HEK293 (cell line): ENCODE measurements around the gene NOVA1.

Experiments
- ZNF423 ChIP-seq: fragments of 450-650 bp; formaldehyde crosslinking; IDR thresholded peaks from 2 replicates; pipeline ENCODE4 v1.5.1; 2016; ENCODE audit warnings: missing biosample characterization, missing genetic modification characterization
- TF ChIP-seq, protein P1 (sequence below): fragments of 450-650 bp; formaldehyde crosslinking; IDR thresholded peaks from 2 replicates; pipeline ENCODE4 v1.5.1; 2016; ENCODE audit warnings: missing biosample characterization, missing genetic modification characterization
- TF ChIP-seq, protein P2 (sequence below): fragments of 450-650 bp; formaldehyde crosslinking; IDR thresholded peaks from 2 replicates; pipeline ENCODE4 v1.5.1; 2016; ENCODE audit warnings: missing biosample characterization, missing genetic modification characterization

DNA sequence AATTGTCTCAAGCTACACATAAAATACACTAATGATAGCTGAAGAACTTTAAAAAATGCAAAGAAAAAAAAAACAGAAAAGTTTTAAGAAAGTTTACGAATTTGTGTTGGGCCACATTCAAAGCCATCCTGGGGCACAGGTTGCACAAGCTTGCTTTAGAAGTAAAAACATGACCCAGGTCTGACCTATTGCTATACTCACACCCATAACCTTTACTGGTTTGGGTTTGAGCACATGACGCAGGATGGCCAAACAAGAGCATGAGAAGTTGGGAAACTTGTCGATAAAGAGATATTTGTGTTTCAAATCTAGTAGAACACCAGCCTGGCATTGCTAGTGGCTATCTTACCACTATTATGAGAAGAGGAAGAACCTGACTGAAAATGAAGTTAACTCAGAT is 143.7 kb downstream of the NOVA1 start:
- TF ChIP-seq, protein P1, sequence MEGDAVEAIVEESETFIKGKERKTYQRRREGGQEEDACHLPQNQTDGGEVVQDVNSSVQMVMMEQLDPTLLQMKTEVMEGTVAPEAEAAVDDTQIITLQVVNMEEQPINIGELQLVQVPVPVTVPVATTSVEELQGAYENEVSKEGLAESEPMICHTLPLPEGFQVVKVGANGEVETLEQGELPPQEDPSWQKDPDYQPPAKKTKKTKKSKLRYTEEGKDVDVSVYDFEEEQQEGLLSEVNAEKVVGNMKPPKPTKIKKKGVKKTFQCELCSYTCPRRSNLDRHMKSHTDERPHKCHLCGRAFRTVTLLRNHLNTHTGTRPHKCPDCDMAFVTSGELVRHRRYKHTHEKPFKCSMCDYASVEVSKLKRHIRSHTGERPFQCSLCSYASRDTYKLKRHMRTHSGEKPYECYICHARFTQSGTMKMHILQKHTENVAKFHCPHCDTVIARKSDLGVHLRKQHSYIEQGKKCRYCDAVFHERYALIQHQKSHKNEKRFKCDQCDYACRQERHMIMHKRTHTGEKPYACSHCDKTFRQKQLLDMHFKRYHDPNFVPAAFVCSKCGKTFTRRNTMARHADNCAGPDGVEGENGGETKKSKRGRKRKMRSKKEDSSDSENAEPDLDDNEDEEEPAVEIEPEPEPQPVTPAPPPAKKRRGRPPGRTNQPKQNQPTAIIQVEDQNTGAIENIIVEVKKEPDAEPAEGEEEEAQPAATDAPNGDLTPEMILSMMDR (tag by site-specific recombination), result no peak
- TF ChIP-seq, protein P2, sequence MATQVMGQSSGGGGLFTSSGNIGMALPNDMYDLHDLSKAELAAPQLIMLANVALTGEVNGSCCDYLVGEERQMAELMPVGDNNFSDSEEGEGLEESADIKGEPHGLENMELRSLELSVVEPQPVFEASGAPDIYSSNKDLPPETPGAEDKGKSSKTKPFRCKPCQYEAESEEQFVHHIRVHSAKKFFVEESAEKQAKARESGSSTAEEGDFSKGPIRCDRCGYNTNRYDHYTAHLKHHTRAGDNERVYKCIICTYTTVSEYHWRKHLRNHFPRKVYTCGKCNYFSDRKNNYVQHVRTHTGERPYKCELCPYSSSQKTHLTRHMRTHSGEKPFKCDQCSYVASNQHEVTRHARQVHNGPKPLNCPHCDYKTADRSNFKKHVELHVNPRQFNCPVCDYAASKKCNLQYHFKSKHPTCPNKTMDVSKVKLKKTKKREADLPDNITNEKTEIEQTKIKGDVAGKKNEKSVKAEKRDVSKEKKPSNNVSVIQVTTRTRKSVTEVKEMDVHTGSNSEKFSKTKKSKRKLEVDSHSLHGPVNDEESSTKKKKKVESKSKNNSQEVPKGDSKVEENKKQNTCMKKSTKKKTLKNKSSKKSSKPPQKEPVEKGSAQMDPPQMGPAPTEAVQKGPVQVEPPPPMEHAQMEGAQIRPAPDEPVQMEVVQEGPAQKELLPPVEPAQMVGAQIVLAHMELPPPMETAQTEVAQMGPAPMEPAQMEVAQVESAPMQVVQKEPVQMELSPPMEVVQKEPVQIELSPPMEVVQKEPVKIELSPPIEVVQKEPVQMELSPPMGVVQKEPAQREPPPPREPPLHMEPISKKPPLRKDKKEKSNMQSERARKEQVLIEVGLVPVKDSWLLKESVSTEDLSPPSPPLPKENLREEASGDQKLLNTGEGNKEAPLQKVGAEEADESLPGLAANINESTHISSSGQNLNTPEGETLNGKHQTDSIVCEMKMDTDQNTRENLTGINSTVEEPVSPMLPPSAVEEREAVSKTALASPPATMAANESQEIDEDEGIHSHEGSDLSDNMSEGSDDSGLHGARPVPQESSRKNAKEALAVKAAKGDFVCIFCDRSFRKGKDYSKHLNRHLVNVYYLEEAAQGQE, result no peak
- TF ChIP-seq ZNF423 (tag by site-specific recombination), result no peak
